NT2/D1 (cell line): ENCODE results near the gene EPHA3.

Source experiments
- DNase-seq: peaks from one replicate; pipeline ENCODE4 v3.0.0-alpha.2; 2011; ENCODE audit warnings: low read depth, low spot score
- H3K27me3 ChIP-seq: 2 replicates; pipeline ENCODE4 v1.6.0; 2011; ENCODE audit warnings: mild to moderate bottlenecking; ENCODE audit not compliant: insufficient read length, insufficient read depth
- H3K36me3 ChIP-seq: 2 replicates; pipeline ENCODE4 v1.6.1; 2011; ENCODE audit warnings: mild to moderate bottlenecking, low read length, mixed read lengths; ENCODE audit not compliant: insufficient read depth, insufficient read length
- H3K4me1 ChIP-seq: 2 replicates; pipeline ENCODE4 v1.5.1; 2011; ENCODE audit not compliant: insufficient read depth, insufficient read length
- H3K4me3 ChIP-seq: 2 replicates; pipeline ENCODE4 v1.5.1; 2011; ENCODE audit warnings: low read depth; ENCODE audit not compliant: insufficient read length
- H3K9ac ChIP-seq: 2 replicates; pipeline ENCODE4 v1.6.0; 2011; ENCODE audit warnings: low read depth; ENCODE audit not compliant: insufficient read length
- H3K9me3 ChIP-seq: 2 replicates; pipeline ENCODE4 v1.5.1; 2011; ENCODE audit warnings: mild to moderate bottlenecking, low read length; ENCODE audit not compliant: insufficient read depth
- SUZ12 ChIP-seq: IDR thresholded peaks from 2 replicates; pipeline ENCODE4 v1.6.1; 2011; ENCODE audit not compliant: insufficient read length, insufficient read depth; ENCODE audit errors: extremely low read depth
- YY1 ChIP-seq: IDR thresholded peaks from 2 replicates; pipeline ENCODE4 v1.6.1; 2011; ENCODE audit not compliant: insufficient read length, insufficient read depth
- ZNF274 ChIP-seq: IDR thresholded peaks from 2 replicates; pipeline ENCODE4 v1.6.1; 2011; ENCODE audit warnings: mild to moderate bottlenecking, low read depth, low read length

The EPHA3 gene

DNA sequence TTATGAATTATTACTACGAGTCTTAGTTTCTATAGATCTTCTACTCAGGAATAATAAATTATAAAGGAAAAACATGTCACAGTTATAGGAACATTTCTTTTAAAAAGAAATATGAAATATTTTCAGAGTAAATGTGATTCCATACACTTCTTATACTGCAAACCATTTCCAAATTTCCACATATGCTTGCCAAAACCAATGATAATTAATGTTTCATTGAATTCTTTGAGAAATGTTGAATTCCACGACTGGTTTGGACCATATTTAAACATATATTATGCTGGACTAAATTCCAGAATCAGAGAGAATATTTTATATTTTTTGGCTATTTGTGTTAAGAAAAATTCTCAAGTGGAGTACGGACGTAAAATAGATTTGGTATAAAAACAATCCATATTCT, 144.6 kb downstream of the EPHA3 start:
- no peaks in the 10 kb centered on the region for H3K4me1 ChIP-seq
- DNase-seq = no peak
- no peak overlapping the region for H3K9ac ChIP-seq
- H3K36me3 ChIP-seq = no peaks in the 10 kb centered on the region
- no peaks in the 10 kb centered on the region for H3K27me3 ChIP-seq
- H3K9me3 ChIP-seq = no peaks in the 10 kb centered on the region
- TF ChIP-seq SUZ12 = no peak
- no peak for TF ChIP-seq ZNF274
- TF ChIP-seq YY1 = no peak
- no peak overlapping the region for H3K4me3 ChIP-seq

GRCh38 chr3:89252860-89253259, 145.4 kb downstream of the EPHA3 start:
- Histone ChIP-seq H3K27me3 (no peaks in the 10 kb centered on the region), H3K4me1 (no peaks in the 10 kb centered on the region), H3K9me3 (no peaks in the 10 kb centered on the region), H3K36me3 (no peaks in the 10 kb centered on the region), H3K4me3 (no peak overlapping the region), H3K9ac (no peak overlapping the region)
- DNase-seq = no peak
- TF ChIP-seq ZNF274 (no peak), SUZ12 (no peak), YY1 (no peak)

DNA sequence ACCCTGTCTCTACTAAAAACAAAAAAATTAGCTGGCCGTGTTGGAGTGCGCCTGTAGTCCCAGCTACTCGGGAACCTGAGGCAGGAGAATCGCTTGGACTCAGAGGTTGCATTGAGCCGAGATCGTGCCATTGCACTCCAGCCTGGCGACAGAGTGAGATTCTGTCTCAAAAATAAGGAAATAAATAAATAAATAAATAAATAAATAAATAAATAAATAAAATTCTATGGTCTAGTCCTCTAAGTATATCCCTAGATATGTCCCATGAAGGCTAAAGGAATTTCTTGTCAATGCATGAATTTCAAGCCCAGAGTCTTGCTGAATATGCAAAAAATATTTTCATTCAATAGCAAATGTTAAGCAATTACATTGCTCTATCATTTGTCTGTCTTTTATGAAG, 149.0 kb downstream of the EPHA3 start:
- Histone ChIP-seq H3K27me3 (no peaks in the 10 kb centered on the region), H3K9me3 (no peaks in the 10 kb centered on the region), H3K4me1 (no peaks in the 10 kb centered on the region), H3K36me3 (no peaks in the 10 kb centered on the region), H3K9ac (no peak overlapping the region), H3K4me3 (no peak overlapping the region)
- no peak for DNase-seq
- TF ChIP-seq ZNF274 (no peak), SUZ12 (no peak), YY1 (no peak)

GRCh38 chr3:89256882-89257281, 149.5 kb downstream of the EPHA3 start:
- H3K27me3 ChIP-seq = no peaks in the 10 kb centered on the region
- no peaks in the 10 kb centered on the region for H3K36me3 ChIP-seq
- DNase-seq = no peak
- H3K4me1 ChIP-seq = no peaks in the 10 kb centered on the region
- H3K4me3 ChIP-seq = no peak overlapping the region
- H3K9me3 ChIP-seq = no peaks in the 10 kb centered on the region
- TF ChIP-seq YY1 (no peak), SUZ12 (no peak), ZNF274 (no peak)
- no peak overlapping the region for H3K9ac ChIP-seq

DNA sequence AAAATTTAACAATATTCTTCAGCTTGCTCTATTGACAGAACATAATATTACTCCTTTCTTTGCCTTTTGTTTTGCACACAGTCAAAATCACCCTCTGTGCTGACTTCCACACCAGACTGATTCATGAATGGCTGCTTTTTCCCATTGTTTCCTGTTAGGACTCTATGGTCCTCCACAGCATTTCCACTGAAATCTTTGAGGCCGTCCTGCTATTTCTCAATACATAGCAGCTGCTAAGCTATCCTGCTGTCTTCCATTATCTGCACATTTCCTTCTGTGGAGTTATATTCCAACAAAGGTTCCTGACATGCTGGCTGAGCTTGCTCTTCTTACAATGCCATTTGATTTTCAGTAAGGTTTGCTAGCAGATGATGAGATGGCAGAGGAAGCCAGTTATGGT, 153.3 kb downstream of the EPHA3 start:
- Histone ChIP-seq H3K27me3 (no peaks in the 10 kb centered on the region), H3K36me3 (no peaks in the 10 kb centered on the region), H3K9ac (no peak overlapping the region), H3K9me3 (peaks cover 12% of the 10 kb centered on the region; the same call in 1 of the 2 replicates), H3K4me3 (no peak overlapping the region), H3K4me1 (no peaks in the 10 kb centered on the region)
- no peak for DNase-seq
- TF ChIP-seq YY1 = no peak

DNA sequence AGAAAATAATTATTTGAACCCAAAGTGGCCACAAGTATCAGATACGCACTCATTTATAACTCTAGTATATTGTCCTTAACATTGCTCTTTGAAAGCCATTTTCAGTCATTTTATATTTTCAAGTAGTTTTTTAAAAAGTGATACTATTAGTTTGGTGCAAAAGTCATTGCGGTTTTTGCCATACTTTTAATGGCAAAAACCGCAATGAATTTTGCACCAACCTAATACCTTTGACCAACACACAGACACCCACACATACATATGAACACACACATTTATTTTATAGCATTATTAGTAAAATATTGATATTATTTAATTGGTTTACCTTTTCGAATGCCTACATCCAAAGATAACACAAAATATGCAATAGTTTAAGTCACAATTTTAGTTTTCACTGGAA, 154.3 kb downstream of the EPHA3 start:
- Histone ChIP-seq H3K36me3 (no peaks in the 10 kb centered on the region), H3K9ac (no peak overlapping the region), H3K27me3 (no peaks in the 10 kb centered on the region), H3K4me3 (no peak overlapping the region), H3K4me1 (no peaks in the 10 kb centered on the region), H3K9me3 (peaks cover 12% of the 10 kb centered on the region; the same call in 1 of the 2 replicates)
- no peak for DNase-seq
- TF ChIP-seq YY1 (no peak), ZNF274 (no peak), SUZ12 (no peak)

DNA sequence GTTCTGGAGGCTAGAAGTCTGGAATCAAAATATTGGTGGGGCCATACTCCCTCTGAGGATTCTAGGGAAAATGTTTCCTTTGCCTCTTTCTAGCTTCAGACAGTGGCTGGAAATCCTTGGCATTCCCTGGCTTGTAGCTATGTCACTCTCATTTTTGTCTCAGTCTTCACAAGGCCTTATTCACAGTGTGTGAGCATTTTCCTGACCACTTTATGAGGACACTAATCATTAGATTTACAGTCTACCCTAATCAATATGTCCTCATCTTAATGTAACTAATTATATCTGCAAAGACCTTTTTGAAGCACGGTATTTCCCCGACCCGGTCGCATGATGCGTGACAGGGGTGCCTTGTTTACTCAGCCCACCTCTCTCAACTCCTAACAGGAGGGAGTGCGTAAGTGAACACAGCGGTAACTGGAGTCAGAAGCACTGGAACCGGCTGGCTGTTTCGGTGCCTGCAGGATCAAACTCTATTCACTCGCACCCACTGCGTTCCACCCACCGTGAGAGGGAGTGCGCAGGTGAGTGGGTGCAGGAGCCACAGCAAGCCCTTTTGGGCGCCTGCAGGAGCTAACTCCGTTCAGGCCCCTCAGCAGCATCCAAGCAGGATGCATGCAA, 155.0 kb downstream of the EPHA3 start:
- Histone ChIP-seq H3K27me3 (no peaks in the 10 kb centered on the region), H3K36me3 (no peaks in the 10 kb centered on the region), H3K4me1 (no peaks in the 10 kb centered on the region), H3K9ac (no peak overlapping the region), H3K4me3 (no peak overlapping the region), H3K9me3 (peaks cover 12% of the 10 kb centered on the region; the same call in 1 of the 2 replicates)
- TF ChIP-seq YY1 (no peak), SUZ12 (no peak), ZNF274 (no peak)
- DNase-seq = no peak
